Fibroblast of skin of right biceps (primary cell): ENCODE measurements around the gene SMYD4.

Experiments used
- DNase-seq: peaks from one replicate; pipeline ENCODE4 v3.0.0-alpha.2; 2013

Gene SMYD4

DNA sequence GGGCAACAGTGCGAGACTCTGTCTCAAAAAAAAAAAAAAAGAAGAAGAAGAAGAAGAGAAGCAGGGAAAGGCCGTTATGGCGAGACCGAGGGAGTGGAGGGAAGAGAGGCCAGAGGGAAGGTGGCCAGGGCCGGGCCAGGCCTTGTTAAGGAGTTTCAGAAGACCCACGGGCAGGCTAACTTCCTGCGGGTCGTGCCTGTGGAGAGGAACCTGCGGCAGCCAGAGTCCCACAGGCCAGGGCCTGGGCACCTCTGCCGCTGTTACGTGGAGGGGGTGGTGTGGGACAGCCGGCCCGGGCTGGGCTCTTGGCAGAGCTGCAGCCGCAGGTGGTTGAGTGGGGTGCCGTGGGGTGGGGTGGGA, 99.8 kb downstream of the SMYD4 start:
- DNase-seq = no peak
